Measurements from ENCODE around the gene ALDH16A1.
A peak's percentile ranks its signal among the peaks of the same experiment; 100 is the strongest.

ALDH16A1 gene

DNA sequence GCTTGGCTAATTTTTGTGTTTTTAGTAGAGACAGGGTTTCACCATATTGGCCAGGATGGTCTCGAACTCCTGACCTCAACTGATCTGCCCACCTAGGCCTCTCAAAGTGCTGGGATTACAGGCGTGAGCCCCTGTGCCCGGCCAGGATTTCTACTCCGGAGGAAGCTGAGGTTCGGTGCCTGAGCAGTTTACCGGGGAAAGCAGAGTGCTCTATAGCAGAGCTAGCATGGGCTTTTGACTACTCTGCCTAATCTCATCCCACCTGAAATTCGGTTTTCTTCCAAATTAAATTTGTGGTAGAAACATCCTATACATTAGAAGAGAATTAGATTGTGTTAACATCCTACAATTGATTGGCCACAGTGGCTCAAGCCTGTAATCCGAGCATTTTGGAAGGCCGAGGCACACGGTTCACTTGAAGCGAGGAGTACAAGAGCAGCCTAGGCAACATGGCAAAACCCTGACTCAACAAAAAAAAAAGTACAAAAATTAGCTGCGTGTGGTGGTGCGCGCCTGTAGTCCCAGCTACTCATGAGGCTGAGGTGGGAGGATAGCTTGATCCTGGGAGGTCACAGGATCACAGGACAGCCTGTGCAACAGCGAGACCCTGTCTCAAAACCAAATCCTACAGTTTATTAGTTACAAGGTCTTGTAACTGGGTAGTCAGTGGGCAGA is 36.0 kb downstream of the ALDH16A1 start:
- DNase-seq (ENCODE audit: low spot score), result no peak

DNA sequence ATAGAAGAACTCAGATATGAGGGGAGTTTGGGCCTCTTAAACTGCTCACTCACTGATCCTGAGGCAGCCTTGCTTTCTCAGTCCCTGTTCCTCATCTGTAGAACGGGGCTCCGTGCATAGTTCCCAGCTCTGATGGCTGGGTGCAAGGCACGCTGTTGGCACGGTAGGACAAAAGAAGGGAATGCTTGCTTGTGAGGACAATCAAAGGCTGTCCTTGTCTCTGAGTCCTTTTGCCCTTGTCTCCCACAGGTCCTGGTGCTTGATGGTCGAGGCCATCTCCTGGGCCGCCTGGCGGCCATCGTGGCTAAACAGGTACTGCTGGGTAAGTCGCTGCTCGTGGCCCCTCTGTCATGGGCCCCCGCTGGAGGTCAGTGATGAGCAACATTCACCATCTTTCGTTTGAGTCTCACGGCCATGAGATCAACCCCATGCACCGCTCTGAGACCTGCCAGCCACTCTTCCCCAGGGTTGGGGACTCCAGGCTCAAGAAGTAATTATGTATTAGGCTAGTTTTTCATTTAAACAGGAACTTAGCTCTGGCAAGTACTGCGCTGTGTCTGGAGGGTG is 36.7 kb downstream of the ALDH16A1 start:
- DNase-seq (ENCODE audit: low spot score), result peak; percentile 51

DNA sequence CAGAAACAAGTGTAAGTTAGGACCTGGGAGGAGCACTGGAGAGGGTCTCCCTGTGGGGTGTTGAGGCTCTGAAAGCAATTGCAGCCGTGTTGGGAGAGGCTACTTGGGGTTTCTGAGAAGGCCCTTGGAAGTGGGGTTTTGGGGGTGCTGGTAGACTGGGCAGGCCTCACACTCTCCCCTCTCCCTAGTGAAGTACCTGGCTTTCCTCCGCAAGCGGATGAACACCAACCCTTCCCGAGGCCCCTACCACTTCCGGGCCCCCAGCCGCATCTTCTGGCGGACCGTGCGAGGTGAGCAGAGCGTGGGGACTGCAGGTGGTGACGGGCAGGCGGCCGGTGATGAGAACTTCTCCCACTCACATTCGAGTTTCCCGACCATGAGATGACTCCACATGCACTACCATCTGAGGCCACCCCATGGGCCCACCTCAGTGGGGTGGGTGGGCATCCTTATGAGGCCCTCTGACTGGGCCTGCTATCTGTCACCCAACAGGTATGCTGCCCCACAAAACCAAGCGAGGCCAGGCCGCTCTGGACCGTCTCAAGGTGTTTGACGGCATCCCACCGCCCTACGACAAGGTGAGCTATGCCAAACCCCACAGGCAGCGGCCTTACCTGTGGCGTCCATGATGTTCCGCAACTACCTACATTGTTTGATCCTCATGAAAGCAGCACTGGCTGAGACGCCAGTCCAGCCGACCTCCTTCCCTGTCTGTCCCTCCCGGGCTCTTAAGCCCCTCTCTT is 37.4 kb downstream of the ALDH16A1 start:
- DNase-seq (ENCODE audit: low spot score), result no peak

DNA sequence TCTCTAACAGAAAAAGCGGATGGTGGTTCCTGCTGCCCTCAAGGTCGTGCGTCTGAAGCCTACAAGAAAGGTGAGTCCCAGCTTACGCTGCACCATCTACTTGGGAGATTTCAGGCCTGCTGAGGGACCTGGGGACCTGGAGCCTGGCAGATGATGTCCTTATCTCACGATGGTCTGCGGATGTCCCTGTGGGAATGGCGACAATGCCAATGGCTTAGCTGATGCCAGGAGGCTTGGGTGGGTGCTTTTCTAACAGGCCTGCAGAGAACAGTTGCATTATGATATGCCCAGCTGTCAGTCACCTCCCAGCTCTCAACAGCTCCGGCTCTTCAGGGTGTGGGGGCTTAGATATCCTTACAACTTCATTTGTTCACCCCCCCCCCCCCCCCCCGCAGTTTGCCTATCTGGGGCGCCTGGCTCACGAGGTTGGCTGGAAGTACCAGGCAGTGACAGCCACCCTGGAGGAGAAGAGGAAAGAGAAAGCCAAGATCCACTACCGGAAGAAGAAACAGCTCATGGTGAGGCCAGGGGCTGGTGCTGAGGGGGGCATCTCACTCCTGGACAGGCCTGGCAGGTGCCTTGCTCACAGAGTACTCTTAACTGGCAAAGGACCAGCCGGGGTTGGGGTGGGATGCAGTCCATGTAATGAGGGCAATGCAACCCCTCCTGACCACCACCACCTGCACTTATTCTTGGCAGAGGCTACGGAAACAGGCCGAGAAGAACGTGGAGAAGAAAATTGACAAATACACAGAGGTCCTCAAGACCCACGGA is 38.2 kb downstream of the ALDH16A1 start:
- DNase-seq (ENCODE audit: low spot score), result no peak

DNA sequence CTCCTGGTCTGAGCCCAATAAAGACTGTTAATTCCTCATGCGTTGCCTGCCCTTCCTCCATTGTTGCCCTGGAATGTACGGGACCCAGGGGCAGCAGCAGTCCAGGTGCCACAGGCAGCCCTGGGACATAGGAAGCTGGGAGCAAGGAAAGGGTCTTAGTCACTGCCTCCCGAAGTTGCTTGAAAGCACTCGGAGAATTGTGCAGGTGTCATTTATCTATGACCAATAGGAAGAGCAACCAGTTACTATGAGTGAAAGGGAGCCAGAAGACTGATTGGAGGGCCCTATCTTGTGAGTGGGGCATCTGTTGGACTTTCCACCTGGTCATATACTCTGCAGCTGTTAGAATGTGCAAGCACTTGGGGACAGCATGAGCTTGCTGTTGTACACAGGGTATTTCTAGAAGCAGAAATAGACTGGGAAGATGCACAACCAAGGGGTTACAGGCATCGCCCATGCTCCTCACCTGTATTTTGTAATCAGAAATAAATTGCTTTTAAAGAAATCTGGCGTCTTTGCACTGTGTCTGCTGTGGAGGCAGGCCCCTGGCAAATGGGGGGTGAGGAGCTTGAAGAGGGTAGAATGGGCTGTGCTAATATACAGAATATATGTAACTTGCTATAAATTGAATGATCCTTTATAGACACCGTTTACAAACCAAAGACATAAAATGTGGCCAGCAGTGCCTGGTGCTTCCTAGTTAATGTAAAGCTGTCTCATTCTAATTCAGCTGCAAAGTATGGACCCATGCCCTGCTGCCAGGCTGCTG is 39.0 kb downstream of the ALDH16A1 start:
- no peak for DNase-seq (ENCODE audit: low spot score)

DNA sequence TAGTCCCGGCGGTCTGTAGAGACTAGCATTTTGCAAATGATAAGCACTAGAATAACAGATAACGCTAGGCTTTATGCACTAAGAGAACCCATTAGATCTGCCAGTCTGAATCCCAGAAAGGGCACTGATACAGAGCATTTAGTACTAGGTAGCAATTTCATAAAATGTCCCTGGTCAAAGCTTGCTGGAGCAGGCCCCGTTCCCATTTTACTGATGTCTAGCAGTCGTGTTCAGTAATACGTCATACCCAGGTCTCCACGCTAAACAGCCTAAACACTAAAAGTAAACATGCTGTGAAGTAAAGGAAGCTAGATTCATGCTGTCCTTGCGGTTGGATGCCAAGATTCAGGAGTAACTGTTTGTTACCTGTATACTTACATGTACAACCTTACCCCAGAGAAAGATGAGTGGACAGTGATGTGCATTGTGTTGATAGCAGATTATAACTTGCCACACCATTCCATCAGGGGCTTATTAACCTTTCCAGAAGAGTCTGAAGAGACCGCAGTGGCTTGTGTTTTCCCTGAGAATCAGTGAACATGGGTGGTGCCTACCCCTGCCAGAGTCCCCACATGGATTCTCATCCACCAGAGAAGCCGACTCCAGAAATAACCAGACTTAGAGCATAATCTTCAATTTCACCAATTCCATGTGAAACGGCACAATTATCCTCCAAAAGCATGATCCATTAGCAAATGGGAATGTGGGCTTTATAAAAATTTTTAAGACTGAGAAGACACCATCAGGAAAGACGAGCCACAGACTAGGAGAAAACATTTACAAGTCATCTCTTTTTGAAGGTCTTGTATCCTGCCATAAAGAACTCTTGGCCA is 39.8 kb downstream of the ALDH16A1 start:
- DNase-seq (ENCODE audit: low spot score), result no peak

DNA sequence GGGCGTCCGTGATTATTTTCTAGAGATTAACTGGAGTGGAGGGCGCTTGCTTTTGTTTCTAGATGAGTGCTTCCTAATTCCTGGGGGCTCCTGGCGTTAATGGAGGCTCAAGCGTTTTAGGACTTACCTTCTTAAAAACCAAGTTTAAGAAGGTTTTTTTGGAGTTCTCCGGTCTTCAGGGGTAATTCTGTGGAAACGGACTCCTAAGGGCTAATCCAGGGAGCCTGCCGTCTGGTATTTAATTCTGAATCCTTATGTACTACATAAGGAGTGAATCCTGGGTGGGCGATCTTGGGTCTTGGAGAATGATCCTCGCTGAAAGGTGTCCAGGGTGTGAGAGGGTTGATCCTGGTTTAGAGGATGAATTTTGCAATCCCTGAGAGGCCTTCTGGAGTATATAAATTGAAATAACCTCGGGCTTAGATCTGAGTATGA is 43.6 kb downstream of the ALDH16A1 start:
- DNase-seq (ENCODE audit: low spot score), result no peak

DNA sequence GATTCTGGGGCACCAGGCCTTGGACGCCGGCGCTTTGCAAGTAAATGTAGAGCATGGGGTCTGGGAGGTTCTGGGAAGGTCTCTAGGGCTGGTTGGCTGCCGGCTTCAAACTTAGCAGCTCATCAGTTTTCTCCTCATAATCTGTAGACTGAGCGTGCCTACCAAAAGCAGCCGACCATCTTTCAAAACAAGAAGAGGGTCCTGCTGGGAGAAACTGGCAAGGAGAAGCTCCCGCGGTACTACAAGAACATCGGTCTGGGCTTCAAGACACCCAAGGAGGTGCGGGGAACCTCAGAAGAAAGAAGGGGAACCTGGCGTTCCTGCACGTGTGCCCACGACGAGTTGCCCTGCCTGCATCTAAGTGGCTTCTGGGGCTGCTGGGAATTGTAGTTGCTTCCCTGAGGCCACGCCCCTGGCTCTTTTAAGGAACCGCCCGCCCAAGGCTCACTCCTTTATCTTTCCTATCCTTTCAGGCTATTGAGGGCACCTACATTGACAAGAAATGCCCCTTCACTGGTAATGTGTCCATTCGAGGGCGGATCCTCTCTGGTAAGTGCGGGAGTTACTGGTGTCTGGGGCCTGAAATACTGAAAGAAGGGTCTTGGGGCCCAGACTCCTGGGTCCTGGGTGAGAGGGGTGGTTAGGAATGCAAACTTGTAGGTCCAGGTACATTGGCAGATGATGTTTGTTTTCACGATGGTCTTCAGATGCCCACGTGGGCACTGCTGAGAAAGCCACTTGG is 44.2 kb downstream of the ALDH16A1 start:
- DNase-seq (ENCODE audit: low spot score), result peak; percentile 77

DNA sequence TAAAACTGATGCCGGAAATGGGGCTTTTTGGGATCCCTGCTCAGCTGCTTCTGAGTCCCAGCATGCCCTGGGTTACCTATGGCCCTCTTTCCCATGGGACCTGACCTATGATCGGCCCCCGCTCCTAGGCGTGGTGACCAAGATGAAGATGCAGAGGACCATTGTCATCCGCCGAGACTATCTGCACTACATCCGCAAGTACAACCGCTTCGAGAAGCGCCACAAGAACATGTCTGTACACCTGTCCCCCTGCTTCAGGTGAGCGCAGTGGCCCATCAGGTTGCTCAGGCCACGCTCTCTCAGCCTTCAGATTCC is 44.7 kb downstream of the ALDH16A1 start:
- no peak for DNase-seq (ENCODE audit: low spot score)

DNA sequence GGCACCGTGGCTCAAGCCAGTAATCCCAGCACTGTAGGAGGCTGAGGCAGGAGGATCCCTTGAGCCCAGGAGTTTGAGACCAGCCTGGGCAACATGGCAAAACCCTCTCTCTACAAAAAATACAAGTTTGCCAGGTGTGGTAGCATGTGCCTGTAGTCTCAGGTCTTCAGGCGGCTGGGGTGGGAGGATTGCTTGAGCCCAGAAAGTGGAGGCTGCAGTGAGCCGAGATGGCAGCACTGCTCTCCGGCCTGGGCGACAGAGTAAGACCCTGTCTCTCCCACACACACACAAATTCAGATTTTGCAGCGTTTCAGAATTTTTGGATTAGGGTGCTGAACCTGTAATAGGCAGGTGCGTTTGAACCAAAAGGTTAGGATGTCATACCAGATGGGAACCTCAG is 45.5 kb downstream of the ALDH16A1 start:
- DNase-seq (ENCODE audit: low spot score), result no peak

DNA sequence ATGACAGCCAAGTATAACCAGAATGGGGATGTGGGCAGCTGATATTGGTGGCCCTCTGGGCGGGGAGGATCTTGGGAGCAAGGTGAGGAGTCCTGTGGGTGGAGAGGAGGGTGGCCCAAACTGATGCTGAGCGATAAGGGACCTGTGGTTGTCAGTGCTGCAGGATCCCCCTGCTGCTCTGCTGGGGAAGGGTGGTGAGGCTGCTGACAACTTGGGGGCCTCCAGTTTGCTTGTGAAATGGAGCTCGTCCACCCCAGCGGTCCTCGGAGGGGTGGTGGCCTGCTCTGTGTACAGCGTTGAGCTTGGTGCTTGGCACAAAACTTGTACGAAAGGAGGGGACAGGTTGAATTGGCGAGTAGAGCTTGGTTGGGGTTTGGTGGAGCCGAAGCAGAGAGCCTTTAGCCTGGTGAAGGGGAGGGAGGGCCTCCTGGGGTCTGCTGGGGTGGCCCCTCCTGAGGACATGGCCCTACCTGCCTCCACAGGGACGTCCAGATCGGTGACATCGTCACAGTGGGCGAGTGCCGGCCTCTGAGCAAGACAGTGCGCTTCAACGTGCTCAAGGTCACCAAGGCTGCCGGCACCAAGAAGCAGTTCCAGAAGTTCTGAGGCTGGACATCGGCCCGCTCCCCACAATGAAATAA is 46.1 kb downstream of the ALDH16A1 start:
- no peak for DNase-seq (ENCODE audit: low spot score)

DNA sequence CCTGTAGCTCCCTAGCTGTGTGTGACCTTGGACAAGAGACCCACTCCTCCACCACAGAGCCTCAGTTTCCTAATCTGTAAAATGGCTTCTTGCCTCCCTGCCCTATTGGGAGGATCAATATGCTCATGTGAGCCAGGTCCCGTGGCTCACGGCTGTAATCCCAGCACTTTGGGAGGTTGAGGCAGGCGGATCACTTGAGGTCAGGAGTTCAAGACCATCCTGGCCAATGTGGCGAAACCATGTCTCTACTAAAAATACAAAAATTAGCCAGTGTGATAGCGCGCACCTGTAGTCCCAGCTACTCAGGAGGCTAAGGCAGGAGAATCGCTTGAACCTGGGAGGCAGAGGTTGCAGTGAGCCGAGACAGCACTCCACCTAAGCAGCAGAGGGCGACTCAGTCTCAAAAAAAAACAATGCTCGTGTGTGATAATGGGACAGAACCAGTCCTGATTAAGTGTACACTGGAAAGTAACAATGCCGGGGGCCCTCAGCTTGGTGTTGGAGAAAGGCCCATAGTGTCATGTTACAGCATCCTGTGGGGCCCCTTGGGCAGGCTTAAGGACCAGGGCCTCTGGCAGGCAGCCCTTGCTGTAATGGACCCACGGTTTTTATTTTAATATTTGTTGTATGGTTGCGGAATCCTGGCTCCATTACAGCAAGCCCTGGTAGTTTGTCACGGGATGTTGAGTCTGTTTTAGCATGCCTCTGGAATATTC is 50.0 kb downstream of the ALDH16A1 start:
- peak; percentile 66 for DNase-seq (ENCODE audit: low spot score)

DNA sequence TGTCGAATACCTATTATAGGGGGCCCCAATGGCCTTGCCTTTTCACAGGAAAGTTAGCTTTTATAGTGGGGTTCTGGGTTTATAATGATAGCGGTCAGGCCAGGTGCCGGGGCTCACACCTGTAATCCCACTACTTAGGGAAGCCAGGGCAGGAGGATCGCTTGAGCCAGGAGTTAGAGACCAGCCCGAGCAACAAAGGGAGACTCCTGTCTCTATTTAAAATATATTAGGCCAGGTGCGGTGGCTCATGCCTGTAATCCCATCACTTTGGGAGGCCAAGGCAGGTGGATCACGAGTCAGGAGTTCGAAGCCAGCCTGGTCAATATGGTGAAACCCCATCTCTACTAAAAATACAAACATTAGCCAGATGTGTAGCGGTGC is 50.5 kb downstream of the ALDH16A1 start:
- no peak for DNase-seq (ENCODE audit: low spot score)

DNA sequence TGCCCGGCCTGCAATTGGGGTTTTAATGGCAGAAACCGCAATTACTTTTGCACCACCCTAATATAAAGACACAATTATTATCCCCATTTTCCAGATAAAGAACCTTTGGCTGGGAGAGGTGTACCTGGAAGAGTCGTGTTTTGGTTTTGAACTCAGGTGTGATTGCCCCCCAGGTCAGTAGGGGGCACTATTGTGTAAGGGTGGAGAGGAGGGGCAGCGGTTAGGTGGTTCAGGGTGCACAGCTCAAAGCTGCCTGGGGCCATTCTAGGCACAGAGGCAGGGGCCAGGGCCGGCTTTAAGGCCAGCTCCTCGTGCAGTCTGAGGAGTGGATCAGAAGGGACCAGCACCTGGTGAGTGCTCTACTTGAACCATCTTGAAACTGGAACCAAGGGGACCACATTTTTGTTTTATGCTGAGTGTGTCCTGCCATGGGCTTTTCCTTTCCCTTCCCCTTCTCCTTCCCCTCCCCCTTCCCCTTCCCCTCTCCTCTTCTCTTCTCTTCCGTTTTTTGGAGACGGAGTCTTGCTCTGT is 53.6 kb downstream of the ALDH16A1 start:
- peak; percentile 88 for DNase-seq (ENCODE audit: low spot score)

DNA sequence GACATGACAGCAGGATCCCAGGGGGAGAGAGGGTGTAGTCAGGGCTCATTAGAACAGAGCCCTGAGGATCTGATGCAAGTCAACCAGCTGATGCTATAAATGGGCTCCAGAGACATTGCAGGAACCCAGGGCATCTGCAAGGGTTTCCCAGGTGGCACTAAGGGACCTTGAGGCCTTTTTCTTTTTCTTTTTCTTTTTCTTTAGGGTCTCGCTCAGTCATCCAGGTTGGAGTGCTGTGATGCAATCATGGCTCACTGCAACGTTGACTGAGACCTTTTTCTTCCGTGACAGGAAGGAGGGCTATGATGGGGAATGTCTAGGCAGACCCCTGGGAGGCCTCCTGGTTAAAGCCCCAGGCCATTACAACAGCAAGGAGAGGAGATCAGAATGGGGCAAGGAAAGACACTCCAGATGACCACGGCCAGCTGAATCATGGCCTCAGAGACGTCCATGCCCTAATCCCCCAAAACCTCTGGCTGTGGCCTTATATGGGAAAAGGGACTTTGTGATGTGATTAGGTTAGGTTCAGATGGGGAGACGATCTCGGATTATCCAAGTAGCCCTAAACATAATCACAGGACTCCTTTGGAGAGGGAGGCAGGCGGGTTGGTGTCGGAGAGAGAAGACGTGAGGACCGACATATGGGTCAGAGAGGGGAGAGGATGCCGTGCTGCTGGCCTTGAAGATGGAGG is 54.9 kb downstream of the ALDH16A1 start:
- no peak for DNase-seq (ENCODE audit: low spot score)

DNA sequence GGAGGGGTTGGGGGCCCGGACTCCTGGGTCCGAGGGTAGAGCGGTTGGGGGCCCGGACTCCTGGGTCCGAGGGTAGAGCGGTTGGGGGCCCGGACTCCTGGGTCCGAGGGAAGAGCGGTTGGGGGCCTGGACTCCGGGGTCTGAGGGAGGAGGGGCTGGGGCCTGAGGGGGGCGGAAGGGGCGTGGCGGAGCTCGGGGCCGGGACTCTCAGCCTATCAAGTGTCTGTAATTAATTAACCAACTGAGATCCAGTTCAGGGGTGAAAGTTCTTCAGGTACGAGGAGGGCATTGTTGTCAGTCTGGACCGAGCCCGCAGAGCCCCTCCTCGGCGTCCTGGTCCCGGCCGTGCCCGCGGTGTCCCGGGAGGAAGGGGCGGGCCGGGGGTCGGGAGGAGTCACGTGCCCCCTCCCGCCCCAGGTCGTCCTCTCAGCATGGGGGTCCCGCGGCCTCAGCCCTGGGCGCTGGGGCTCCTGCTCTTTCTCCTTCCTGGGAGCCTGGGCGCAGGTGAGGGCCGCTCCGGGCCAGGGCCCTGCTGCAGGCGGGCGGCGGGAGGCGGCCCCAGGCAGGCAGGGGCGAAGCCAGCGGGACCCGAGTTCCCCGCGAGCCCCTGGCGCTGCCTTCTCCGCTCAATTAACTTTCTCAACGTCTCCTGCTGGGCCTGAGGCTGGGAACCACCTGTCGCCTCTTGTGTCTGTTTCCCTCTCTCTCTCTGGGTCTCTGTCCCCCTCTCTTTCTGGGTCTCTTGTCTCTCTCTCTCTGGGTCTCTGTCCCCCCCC is 60.1 kb downstream of the ALDH16A1 start:
- DNase-seq (ENCODE audit: low spot score), result no peak

DNA sequence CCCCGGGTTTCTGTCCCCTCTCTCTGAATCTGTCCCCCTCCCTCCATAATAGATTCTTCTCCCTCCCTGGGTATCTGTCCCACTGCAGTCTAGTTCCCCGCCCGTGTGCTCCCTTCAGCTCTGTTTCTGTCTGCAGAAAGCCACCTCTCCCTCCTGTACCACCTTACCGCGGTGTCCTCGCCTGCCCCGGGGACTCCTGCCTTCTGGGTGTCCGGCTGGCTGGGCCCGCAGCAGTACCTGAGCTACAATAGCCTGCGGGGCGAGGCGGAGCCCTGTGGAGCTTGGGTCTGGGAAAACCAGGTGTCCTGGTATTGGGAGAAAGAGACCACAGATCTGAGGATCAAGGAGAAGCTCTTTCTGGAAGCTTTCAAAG is 60.7 kb downstream of the ALDH16A1 start:
- DNase-seq (ENCODE audit: low spot score), result no peak

DNA sequence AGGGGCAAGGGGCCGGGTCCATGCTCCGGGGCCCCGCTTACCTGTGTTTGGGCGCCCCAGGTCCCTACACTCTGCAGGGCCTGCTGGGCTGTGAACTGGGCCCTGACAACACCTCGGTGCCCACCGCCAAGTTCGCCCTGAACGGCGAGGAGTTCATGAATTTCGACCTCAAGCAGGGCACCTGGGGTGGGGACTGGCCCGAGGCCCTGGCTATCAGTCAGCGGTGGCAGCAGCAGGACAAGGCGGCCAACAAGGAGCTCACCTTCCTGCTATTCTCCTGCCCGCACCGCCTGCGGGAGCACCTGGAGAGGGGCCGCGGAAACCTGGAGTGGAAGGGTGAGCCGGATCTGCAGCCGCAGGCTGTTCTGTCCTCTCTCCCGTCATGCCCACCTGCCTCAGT is 61.1 kb downstream of the ALDH16A1 start:
- no peak for DNase-seq (ENCODE audit: low spot score)

Measured in CD4-positive, alpha-beta T cell treated with Interleukin-15 for 4 hours (primary cell).